Measurements from ENCODE around the gene IMMP2L. TPM values are rescaled to one million over a fixed set of nuclear protein-coding genes. Genes with fewer than 3 reads are reported as not detected.
"Not testable (repeated sequence)": the region's sequence is repeated elsewhere in the genome, so short reads cannot be mapped to it uniquely, and the experiment has no call there.

The IMMP2L gene
- 11.9 and 12.2 TPM in 2 replicates for total RNA-seq
- long read RNA-seq, partial matches to known transcripts = 0 of 2 reads
- long read RNA-seq, other reads (novel, unspliced or antisense) = 2 of 2 reads

DNA sequence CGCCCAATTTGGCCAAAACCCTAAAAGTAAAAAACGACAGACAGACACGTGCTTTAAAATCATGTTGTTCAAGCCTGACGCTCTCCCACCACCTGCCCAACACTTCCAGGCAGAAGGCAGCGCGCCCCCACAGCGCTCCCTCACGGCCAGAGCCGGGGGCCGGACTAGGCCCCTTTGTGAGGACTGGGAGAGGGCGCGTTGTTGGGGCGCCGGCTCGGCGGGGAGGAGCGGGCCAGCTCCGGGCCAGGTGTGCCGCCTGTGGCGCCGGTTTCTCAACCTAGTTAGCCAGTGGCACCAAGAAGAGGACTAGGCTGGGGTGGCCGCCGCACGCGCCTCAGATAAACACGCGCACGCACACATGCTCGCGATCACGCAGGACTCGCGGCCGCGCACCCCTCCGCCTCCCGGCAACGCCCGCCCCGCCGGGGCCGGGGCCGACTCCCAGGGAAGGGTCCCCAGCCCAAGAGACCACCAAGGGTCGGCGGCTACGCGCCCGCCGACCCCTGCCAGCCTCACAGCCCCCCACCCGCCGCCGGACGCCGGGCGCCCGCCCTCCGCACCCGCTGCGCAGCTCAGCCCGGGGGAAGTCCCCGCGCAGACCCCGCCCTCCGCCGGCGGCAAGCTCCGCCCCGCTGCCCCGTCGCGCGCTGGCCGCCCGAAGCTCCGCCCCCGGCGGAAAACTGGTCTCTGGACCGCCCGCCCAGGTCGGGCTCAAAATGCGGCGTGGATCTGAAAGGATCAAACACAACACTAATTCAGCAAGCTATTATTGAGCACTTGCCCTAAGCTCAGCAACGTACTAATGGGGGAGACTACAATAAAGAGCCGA lies at the start of gene IMMP2L:
TSS of gene IMMP2L (minus strand) at position 589 of the 829 bp plus-strand sequence.
- peak within 1 kb of the TSS; percentile 85 for H3K27ac Mint-ChIP-seq (ENCODE audit: unreplicated experiment)
- peak within 1 kb of the TSS; percentile 91 for H3K4me3 Mint-ChIP-seq
- peak; percentile 88 for DNase-seq (ENCODE audit: low read depth, low spot score)
- peaks cover 21% of the 10 kb centered on the region for H3K4me1 Mint-ChIP-seq
- no peaks in the 10 kb centered on the region for H3K27me3 Mint-ChIP-seq (ENCODE audit: low read depth)
- peaks cover 4% of the 10 kb centered on the region for H3K36me3 Mint-ChIP-seq (ENCODE audit: low read depth)
- no peaks in the 10 kb centered on the region for H3K9me3 Mint-ChIP-seq
- TF ChIP-seq, protein P1, sequence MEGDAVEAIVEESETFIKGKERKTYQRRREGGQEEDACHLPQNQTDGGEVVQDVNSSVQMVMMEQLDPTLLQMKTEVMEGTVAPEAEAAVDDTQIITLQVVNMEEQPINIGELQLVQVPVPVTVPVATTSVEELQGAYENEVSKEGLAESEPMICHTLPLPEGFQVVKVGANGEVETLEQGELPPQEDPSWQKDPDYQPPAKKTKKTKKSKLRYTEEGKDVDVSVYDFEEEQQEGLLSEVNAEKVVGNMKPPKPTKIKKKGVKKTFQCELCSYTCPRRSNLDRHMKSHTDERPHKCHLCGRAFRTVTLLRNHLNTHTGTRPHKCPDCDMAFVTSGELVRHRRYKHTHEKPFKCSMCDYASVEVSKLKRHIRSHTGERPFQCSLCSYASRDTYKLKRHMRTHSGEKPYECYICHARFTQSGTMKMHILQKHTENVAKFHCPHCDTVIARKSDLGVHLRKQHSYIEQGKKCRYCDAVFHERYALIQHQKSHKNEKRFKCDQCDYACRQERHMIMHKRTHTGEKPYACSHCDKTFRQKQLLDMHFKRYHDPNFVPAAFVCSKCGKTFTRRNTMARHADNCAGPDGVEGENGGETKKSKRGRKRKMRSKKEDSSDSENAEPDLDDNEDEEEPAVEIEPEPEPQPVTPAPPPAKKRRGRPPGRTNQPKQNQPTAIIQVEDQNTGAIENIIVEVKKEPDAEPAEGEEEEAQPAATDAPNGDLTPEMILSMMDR (conservative IDR thresholded peaks at IDR 0.05) = peak; percentile 44

- not testable (repeated sequence) for H3K36me3 Mint-ChIP-seq (ENCODE audit: low read depth); DNase-seq (ENCODE audit: low read depth, low spot score); H3K4me1 Mint-ChIP-seq; H3K27me3 Mint-ChIP-seq (ENCODE audit: low read depth); H3K4me3 Mint-ChIP-seq; H3K9me3 Mint-ChIP-seq; H3K27ac Mint-ChIP-seq (ENCODE audit: unreplicated experiment)
Observed at GRCh38 chr7:111609483-111610254, 47.4 kb upstream of the IMMP2L start.

GRCh38 chr7:111607621-111608020 lies 45.3 kb upstream of the IMMP2L start:
- H3K4me3 Mint-ChIP-seq = no peak overlapping the region
- TF ChIP-seq, protein P1 (conservative IDR thresholded peaks at IDR 0.05) = no peak
- no peak for DNase-seq (ENCODE audit: low read depth, low spot score)
- no peaks in the 10 kb centered on the region for H3K4me1 Mint-ChIP-seq
- no peaks in the 10 kb centered on the region for H3K27me3 Mint-ChIP-seq (ENCODE audit: low read depth)
- peaks cover 4% of the 10 kb centered on the region for H3K9me3 Mint-ChIP-seq
- no peak overlapping the region for H3K27ac Mint-ChIP-seq (ENCODE audit: unreplicated experiment)
- no peaks in the 10 kb centered on the region for H3K36me3 Mint-ChIP-seq (ENCODE audit: low read depth)

GRCh38 chr7:111605246-111605645 lies 43.0 kb upstream of the IMMP2L start:
- Mint-ChIP-seq H3K36me3 (ENCODE audit: low read depth) (no peaks in the 10 kb centered on the region), H3K27me3 (ENCODE audit: low read depth) (no peaks in the 10 kb centered on the region), H3K4me3 (no peak overlapping the region), H3K27ac (ENCODE audit: unreplicated experiment) (no peak overlapping the region), H3K9me3 (no peaks in the 10 kb centered on the region), H3K4me1 (no peaks in the 10 kb centered on the region)
- no peak for DNase-seq (ENCODE audit: low read depth, low spot score)
- TF ChIP-seq, protein P1 (conservative IDR thresholded peaks at IDR 0.05) = no peak

GRCh38 chr7:111600091-111600490 lies 37.8 kb upstream of the IMMP2L start:
- TF ChIP-seq, protein P1 (conservative IDR thresholded peaks at IDR 0.05) = no peak
- Mint-ChIP-seq H3K27ac (ENCODE audit: unreplicated experiment) (no peak overlapping the region), H3K4me1 (no peaks in the 10 kb centered on the region), H3K36me3 (ENCODE audit: low read depth) (no peaks in the 10 kb centered on the region), H3K4me3 (no peak overlapping the region), H3K9me3 (peaks cover 2% of the 10 kb centered on the region), H3K27me3 (ENCODE audit: low read depth) (no peaks in the 10 kb centered on the region)
- DNase-seq (ENCODE audit: low read depth, low spot score) = no peak
